ENCODE results near the gene PPP1R26.
A peak's percentile ranks its signal among the peaks of the same experiment; 100 is the strongest.
"Not testable (repeated sequence)": the region's sequence is repeated elsewhere in the genome, so short reads cannot be mapped to it uniquely, and the experiment has no call there.

PPP1R26 gene

GRCh38 chr9:135521608-135522095 is 42.1 kb downstream of the PPP1R26 start:
- DNase-seq (ENCODE audit: low read depth), result no peak

DNA sequence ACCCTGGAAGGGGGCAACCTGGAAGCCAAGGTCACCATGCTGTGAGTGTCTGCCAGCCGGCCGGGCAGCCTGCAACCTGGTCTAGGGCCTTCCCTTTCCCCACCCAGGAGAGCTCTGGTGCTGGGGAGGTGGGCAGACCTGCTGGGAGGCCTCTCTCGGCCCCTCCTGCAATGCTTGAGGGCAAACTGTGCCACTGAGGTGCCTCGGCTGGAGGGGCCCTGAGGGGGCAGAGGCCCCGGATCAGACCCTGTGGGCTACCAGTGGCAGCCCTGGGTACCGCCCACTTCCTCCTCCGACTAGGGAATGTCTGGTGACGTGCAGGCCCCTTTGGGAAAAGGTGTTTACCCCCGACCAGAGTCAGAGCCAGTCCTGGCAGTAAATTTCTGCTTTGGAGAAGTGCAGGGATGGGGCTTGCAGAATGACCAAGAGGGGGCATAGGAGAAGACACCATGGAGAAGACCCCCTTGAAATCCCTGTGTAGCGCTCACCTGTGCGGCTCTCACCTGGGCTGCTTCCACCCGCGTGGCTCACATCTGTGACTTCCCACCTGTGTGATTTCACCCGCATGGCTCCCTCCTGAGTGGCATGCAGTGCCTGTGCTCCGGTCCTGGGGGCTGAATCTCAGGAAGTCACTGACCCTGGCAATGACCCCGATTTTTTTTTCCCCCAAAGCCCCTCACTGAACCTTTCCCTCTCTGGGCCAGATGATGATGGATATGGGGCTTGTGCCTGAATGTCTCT is 42.7 kb downstream of the PPP1R26 start:
- no peak for DNase-seq (ENCODE audit: low read depth)

DNA sequence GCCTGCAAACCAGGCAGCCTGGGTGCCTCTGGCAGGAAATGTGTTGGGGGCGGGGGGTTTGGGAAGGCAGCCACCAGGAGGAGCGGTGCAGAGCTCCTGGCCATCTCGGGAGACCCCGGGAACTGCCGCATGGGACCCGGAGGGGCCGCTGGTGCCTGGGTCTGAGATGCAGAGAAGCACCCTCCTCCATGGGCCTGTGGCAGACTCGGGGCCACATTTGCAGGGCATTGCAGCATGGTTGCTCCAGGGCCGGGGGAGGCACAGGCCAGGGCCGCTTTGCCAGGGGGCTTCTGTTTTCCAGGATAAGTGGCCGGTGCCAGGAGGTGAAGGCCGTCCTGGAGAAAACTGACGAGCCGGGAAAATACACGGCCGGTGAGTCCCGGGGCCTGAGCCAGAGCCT is 43.3 kb downstream of the PPP1R26 start:
- DNase-seq (ENCODE audit: low read depth), result no peak

DNA sequence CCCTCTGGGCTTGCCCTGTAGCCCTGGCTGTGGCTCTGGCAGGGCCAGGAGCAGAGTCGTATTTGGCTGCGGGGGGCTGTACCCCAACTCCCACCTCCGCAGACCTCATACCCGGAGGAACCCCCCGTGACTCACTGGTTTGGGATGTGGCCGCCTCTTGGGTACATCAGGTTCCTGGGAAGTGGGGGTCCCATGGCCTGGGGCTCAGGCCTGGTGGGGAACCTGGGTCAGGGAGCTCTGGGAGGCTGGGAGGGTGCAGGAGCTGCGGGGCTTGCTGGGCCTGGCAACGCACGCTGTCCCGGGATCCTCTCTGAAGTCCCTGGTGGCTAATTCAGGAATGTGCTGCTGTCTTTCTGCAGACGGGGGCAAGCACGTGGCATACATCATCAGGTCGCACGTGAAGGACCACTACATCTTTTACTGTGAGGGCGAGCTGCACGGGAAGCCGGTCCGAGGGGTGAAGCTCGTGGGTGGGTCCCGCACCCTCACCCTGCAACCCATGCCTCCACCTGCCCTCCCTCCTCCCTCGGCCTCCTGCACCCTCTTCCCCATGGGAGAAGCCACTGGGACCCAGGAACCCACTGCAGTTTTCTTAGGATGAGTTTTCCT is 44.0 kb downstream of the PPP1R26 start:
- peak; percentile 11 for DNase-seq (ENCODE audit: low read depth)

DNA sequence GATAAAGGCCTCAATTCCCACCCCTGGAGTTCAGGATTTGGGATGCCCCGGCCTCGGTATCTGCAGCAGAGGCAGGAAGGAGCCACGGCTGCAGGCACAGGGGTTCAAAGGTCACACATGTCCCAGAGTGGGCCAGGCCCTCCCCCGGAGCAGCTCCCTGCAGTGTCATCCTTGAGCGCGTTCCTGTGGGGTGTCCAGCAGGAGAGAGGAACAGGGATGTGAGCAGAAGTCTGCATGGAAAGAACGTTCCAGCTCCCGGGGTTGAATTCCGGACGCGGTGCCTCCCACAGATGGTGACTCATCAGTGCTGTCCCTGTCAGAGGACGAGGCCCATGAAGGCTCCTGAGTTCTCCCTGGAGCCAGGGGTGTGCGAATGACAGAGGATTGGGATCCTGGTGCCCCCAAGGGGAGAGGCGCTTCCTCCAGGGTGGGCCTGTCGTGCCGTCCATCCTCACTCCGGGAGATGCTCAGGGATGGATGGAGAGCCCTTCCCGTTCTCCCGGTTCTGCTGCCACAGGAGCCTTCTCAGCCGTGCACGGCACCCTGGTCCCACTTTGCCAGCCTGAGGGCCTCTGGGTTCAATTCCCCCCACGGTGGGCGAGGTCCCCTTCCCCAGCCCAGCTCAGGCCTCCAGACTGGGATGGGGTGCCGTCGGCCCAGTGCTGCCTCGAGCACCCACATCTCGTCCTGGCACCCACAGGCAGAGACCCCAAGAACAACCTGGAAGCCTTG is 44.7 kb downstream of the PPP1R26 start:
- peak; percentile 77 for DNase-seq (ENCODE audit: low read depth)

GRCh38 chr9:135525241-135526088 is 45.9 kb downstream of the PPP1R26 start:
- DNase-seq (ENCODE audit: low read depth), result no peak

- no peak for DNase-seq (ENCODE audit: low read depth)
Measured at GRCh38 chr9:135526089-135526729, 46.6 kb downstream of the PPP1R26 start.

DNA sequence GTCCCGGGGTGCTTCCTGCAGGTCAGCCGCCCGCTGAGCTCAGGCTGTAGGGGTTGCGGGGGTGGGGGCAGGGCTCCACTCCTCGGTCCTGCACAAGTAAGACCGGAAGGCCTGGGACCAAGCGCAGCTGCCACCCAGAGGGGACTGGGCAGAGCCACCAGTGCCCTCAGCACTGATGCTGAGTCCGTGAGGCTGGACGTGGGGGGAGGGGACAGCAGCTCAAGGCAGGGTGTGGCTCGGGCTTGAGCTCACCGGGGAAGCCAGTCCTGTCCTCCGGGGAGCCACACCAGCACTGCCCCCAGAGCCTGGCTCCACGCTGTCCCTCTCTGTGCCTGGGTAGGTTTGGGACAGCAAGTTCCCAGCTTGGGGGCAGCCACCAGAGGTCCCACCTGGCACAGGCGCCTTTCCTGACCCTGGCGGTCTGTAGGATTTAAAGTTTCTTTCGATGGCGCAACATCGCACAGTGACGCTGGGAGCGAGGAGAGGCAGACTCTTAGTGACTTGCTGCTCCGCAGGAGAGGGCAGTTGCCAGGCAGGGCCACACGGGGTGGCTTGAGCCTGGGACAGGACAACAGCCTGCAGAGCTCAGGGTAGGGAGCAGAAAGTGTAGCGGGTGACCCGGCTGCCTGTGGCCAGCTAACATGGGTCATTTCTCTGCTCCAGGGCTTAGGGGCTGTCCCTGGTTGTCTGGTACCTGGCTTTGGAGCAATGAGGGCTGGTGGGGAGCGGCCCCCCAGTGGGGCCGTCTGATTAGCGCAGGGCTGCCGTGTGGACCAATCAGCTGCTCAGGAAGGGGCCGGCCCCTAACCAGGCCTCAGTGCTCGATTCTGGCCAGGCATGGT is 47.4 kb downstream of the PPP1R26 start:
- DNase-seq (ENCODE audit: low read depth), result no peak

- not testable (repeated sequence) for DNase-seq (ENCODE audit: low read depth)
Measured at GRCh38 chr9:135528842-135529435, 49.4 kb downstream of the PPP1R26 start.

DNA sequence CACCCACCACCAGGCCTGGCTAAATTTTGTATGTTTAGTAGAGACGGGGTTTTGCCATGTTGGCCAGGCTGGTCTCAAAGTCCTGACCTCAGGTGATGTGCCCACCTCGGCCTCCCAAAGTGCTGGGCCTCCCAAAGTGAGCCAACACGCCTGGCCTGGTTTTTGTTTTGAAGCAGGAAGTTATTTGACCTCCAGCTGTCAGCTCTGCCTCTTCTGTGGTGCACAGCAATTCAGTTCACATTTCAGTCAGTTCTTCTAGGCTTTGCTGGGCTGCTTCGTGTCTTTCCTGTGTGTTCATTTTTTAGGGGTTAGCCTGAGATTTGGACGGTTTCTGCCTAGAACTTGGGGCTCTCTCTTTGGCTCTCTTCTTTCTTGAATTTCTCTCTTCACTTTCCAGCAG is 50.6 kb downstream of the PPP1R26 start:
- no peak for DNase-seq (ENCODE audit: low read depth)

GRCh38 chr9:135531096-135531495 is 51.5 kb downstream of the PPP1R26 start:
- no peak for DNase-seq (ENCODE audit: low read depth)

DNA sequence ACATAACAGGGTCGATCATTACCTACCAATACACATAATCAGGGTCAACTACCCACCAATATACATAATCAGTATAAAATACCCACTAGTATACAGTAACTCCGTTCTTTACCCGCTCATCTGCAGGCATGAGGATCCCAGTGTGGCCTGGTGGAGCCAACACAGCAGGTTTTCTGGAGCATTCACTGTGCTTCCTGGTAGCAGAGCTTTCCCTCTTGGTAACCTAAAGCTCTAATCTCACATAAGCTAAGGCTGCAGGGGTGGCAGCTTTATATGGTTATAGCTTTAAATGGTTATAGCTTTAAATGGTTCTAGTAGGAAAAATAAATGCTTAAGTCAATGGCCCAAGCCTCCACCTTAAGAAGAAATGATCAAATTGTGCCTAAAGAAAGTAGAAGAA is 53.5 kb downstream of the PPP1R26 start:
- DNase-seq (ENCODE audit: low read depth), result no peak

DNA sequence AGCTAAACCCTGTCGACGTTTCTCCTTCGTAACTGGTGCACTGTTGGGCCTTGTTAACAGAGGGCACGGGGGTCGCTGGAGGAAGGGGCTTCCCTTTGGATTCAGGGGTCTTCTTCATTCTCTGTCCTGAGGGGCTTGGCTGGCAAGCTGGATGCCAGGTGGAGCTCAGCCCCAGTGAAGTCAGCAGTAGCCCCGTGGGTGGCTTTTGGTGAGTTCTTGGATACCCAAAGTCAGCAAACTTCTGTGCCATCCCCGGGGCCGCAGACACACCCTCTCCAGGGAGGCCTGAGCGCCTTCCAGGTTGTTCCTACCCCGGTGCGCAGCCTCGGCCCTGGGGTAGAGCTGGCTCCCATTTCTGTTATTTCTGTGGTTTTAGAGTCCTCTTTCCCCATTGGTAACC is 54.1 kb downstream of the PPP1R26 start:
- DNase-seq (ENCODE audit: low read depth), result no peak

DNA sequence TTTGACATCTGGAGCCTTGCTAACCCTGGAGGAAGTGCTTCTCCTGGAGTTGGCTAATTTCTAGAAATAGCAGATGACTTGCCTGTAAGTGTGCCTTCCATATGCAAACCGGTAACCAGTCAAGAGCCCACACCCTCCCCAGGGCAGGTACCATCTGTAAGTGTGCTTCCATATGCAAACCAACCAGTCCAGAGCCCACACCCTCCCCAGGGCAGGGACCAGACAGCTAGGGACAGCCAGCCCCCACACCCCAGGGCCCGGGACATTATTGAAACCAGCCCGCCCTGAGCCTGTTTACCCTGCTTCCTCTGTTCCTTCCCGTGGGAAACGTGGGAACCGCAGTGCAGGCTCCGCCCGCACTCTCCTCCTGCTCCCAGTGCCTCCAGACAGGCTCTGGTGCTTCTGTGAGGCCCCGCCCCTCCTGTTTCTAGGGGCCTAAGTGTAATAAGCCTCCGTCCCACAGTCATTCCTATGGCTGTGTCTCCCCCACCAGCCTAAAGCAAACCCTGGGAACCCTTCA is 54.7 kb downstream of the PPP1R26 start:
- DNase-seq (ENCODE audit: low read depth), result peak; percentile 41

DNA sequence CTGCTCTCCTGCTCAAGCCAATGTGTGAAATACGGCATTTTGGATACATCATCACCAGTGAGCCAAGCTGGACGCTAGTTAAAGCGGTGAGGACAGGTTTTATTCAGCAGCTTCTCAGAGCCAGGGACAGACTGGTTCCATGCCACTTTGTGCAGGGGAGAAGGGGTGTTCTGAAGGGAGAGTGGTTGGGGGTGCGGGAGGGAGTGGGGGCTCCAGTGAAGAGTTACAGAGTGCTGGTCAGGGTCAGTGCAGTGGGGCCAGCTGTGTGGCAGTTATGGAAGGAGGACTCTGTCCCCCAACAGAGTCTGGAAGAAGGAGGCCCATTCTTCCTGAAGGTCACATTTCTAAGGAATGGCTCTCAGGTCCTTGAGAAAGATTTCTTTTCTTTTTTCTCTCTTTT is 55.2 kb downstream of the PPP1R26 start:
- not testable (repeated sequence) for DNase-seq (ENCODE audit: low read depth)

- not testable (repeated sequence) for DNase-seq (ENCODE audit: low read depth)
Measured at GRCh38 chr9:135535631-135536030, 56.0 kb downstream of the PPP1R26 start.

DNA sequence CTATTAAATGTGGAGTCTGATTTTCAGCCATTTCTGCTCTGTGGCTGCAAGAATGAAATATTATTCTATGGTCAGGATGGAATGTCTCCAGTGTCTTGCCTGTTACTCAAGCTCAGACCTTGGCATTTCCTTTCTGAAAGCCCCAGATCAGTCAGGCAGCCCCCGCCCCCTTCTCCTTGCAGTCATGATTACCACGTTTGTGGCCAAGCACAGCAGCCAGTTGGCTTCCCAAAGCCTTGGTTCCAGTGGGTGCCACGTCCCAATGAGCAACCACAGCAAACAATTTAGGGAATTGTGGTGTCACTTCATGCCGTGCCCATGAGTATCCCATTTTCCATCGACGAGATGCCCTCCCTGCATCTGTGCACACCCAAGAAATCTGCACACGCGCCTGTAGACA is 56.6 kb downstream of the PPP1R26 start:
- DNase-seq (ENCODE audit: low read depth), result peak; percentile 78
